GM19463 (cell line): Measurements from ENCODE around the gene COL8A2.

Experiments
- ATAC-seq: cut with Tn5 transposase; IDR thresholded peaks from one replicate; pipeline ENCODE4 v1.9.1; 2021; ENCODE audit warnings: mild to moderate bottlenecking, moderate library complexity; ENCODE audit not compliant: unreplicated experiment

The COL8A2 gene

DNA sequence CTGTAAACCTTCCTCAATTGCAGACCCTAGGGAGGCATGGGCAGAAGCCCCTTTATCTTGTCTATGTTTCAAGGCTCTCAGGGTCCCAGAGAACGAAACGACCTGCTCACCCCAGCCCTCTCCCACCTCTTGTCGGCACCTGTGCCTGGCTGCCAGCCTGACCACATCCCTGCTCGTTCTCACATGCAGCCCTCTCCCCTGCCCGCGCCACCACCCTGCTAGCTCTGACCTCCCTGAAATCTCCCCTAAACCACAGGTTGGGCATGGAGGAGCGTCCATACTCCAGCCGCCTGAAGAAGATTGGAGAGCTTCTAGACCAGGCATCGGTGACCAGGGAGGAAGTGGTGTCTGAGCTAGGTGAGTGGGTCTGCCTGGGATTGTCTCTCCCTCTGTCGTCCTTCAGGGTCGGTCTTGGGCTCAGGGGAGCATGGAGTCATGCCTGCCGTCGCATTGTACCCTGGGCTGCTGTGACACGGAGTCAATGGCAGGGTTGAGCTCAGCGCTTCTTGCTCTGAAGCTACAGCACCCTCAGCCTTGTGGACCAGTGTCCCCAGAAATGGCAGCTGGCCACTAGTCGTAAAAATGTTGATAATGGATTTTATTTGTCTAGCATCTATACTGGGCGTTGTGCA lies 32.7 kb downstream of the COL8A2 start:
- no peak for ATAC-seq

DNA sequence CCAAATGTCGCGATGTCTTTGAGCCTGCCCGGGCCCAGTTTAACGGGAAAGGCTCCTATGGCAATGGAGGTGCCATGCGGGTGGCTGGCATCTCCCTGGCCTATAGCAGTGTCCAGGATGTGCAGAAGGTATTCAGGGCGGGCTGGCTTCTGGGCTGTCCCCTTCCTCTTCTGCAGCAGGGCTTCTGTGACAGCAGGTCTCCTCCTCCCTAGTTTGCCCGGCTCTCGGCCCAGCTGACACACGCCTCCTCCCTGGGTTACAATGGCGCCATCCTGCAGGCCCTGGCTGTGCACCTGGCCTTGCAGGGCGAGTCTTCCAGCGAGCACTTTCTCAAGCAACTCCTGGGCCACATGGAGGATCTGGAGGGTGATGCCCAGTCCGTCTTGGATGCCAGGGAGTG lies 33.3 kb downstream of the COL8A2 start:
- no peak for ATAC-seq

DNA sequence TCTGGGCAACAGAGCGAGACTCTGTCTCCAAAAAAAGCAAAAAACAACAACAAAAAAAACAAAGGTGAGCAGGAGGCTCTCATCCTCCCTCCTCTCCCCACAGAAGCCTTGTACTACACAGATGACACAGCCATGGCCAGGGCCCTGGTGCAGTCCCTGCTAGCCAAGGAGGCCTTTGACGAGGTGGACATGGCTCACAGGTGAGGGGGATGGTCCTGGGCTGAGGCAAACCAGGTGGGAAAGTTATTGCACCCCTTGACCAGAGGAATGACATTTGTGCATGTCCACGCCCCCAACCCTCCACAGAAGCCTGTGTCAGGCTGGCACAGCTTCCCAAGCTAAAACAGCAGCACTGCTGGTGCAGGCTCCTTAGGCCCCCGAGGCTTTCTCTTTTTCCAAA lies 33.9 kb downstream of the COL8A2 start:
- no peak for ATAC-seq

DNA sequence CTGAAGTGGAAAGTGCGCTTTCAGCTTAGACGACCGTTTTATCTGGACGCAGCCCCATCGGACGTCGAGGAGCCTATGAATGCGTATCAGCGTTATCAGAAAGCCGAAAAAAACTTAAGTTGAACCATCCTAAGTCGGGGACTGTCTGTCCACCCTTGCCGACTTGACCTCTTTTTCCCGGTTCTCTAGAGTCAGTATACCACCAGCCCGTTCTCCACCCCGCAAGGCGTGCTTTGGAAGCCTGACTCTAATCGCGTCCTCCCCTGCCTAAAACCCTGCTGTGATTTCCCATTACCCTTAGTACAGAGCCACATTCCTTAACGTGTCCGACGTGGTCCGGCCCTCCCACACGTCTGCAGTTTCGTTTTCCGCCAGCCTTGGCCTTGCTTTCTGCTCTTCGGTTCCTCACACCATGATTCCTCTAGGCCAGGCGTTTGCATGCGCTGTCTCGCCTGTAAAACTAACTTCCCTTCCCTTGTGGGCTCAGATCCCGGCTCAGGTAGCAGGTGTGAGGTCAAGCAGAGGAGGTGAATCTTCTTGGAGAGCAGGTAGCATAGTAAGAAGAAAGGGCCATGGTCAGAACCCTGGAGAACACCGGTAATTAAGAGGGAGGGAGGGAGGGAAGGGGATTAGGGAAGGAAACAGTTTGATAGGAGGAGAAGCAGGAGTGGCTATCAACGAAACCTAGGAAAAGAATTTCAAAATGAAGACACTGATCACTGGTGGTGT lies 35.5 kb downstream of the COL8A2 start:
- ATAC-seq, result no peak

DNA sequence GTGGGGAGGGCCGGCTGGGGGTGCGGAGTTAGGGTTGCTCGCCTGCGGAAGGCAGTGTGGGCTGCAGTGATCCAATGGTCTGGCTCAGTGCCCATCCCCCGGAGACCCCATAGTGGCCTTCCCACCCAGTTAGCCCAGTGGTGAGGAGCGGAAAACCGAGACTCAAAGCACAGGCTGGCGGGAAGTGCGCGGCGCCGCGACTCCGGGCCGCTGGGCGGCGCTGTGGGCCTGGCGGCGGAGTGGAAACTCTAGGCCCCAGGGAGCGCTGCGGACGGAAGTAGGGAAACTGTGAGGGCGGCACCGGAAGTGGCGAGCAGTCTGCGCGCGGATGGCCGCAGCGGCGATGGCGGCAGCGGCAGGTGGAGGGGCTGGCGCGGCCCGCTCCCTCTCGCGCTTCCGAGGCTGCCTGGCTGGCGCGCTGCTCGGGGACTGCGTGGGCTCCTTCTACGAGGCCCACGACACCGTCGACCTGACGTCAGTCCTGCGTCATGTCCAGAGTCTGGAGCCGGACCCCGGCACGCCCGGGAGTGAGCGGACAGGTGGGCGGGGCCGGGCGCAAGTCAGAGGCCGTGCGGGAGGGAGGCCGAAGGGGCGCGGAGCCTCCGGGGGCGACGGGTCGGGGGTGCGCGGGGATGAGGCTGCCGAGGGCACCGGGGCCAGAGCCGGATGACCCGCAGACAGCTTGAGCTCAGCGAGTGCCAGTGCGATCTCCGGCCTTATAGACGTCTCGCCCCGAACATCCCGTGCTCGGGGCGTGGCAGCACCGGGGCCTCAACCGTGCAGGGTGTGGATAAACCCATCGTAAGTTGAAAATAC lies 36.2 kb downstream of the COL8A2 start, which contains the start of gene ADPRS:
Gene ADPRS, plus strand, starts transcription at position 316 of the 816 bp plus-strand sequence. Its CDS starts 13 bp downstream, at position 329.
- ATAC-seq, result peak; percentile 74

DNA sequence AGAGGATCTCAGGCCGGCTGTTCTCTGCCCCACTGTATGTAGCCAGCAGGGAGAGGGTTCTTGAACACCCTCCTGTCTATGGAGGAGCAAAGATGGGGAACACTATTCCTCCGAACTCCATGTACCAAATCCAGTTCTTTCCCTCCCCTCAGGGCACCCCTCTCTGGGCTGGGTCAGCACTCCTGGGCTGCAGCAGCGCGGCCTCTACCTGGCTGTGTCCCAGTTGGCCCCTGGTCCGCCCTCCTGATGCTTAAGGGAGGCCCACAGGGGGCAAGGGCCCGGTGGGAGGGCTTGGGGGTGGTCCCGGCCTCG lies 36.8 kb downstream of the COL8A2 start:
- ATAC-seq, result peak; percentile 21

DNA sequence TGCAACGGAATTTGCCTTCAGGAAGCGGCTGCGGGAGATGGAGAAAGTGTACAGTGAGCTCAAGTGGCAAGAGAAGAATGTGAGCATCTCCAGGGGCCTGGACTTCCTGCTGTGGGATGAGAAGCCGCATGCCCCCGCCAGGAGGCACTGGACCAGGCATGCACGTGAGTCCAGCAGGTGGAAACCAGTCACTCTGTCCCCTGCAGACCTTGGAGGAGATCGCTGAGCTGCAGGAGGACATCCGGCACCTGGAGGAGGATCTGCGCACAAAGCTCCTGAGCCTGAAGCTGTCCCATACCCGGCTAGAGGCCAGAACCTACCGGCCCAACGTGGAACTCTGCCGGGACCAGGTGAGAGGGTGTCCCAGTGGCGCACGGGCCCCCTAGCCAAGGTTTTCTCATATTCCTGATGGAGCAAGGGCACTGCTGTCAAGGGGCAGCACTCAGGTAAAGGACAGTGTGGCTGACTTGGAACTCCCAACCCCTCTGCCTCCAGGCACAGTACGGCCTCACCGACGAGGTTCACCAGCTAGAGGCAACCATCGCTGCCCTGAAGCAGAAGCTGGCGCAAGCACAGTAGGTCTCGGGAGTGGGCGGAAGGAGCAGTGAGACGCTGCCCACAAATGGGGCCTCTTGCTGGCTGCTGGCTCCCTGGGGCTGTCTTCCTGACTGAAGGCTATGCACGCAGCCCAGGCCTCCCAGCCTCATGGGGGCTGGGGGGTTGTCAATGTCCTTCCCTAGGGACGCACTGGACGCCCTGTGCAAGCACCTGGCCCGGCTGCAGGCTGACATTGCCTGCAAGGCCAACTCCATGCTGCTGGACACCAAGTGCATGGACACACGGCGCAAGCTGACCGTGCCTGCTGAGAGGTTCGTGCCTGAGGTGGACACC lies 37.5 kb downstream of the COL8A2 start:
- no peak for ATAC-seq

DNA sequence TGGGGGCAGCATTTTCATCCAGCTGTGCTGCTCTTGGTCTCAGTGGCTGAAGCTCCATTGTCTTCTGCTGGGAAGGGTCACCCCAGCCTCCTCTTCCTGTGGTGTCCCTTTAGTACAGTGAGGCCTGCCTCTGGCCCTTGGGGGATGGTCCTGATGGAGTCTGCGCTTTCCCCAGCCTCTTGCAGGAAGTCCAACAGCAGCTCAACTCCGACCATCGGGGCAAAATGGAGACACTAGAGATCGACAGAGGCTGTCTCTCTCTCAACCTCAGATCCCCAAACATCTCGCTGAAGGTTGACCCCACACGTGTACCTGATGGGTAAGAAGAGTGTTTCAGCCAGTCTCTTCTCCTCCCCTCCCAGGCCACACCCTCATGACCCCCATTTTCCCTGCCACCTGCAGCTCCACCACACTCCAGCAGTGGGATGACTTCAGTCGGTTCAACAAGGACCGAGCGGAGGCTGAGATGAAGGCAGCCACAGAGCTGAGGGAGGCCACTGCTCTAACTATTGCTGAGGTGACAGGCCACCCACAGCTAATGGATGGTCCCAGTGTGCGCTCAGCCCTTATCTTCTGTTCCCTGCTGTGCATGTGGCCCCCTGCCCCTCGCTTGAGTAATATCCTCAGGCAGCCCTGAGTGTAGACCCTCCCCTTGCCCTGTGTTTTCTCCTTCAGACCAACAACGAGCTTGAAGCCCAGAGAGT lies 38.3 kb downstream of the COL8A2 start:
- no peak for ATAC-seq

DNA sequence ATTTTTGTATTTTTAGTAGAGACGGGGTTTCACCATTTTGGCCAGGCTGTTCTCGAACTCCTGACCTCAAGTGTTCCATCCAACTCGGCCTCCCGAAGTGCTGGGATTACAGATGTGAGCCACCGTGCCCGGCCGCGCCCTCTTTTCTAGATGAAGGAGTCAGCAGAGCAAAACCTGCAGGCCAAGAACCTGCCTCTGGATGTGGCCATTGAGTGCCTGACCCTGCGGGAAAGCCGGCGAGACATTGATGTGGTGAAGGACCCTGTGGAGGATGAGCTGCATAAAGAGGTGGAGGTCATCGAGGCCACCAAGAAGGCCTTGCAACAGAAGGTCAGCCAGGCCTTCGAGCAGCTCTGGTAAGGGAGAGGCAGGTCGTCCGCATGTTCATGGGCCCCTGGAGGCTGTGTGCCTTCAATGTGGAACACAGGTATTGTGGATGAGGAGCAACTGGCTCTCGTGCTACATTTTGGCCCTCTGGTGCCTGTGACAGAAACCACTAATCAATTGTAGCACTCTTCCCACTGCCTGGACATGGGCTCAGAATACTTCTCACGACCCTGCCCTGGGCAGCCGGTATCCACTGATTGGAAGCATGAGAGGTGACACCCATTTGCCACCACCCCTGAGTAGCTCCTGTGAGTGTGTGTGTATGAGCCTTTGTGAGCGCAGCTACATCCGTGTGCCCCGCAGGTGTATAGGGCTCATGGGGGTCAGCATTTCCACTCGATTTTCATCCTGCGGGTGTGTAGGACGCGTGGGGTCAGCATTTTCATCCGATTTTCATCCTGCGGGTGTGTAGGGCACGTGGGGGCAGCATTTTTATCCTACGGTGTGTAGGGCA lies 39.1 kb downstream of the COL8A2 start:
- ATAC-seq, result no peak

DNA sequence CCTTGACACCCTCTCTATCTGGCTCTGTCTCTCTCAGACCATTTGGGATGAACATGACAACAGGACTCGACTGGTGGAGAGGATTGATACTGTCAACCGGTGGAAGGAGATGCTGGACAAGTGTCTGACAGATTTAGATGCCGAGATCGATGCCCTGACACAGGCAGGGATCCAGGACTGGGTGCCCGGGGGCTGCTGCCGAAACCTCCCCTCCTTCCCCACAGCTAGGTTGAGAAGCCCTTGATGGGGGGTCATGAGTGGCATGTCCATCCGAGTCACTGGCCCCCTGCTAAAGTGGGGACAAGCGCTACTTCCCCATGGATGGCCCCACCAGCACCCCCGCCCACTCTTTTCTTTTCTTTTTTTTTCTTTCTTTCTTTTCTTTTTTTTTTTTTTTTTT lies 39.9 kb downstream of the COL8A2 start:
- ATAC-seq, result no peak

DNA sequence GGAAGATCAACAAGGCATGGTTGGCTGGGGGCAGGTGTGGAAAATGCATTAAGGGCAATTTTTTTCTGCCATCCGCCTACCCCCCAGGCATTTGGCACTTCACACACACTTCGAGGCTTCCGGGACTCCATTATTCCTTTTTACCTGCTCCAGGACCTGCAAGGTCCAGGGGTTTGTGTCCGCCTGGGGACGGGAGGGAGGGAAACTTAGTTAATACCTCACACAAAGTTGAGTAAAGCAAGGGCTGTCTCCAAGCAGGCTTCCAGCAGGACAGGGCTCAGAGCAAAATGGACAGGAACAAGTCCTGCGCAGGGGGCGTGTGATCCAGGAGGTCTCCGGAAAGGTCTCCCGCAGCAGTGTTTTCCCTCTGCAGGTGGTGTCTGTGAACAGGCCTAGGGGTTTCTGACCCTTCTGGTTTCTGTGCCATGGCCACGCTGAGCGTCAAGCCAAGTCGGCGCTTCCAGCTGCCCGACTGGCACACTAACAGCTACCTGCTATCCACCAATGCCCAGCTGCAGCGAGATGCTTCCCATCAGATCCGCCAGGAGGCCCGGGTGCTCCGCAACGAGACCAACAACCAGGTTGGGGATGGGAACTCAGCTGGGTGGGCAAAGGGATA lies 40.4 kb downstream of the COL8A2 start:
- no peak for ATAC-seq

DNA sequence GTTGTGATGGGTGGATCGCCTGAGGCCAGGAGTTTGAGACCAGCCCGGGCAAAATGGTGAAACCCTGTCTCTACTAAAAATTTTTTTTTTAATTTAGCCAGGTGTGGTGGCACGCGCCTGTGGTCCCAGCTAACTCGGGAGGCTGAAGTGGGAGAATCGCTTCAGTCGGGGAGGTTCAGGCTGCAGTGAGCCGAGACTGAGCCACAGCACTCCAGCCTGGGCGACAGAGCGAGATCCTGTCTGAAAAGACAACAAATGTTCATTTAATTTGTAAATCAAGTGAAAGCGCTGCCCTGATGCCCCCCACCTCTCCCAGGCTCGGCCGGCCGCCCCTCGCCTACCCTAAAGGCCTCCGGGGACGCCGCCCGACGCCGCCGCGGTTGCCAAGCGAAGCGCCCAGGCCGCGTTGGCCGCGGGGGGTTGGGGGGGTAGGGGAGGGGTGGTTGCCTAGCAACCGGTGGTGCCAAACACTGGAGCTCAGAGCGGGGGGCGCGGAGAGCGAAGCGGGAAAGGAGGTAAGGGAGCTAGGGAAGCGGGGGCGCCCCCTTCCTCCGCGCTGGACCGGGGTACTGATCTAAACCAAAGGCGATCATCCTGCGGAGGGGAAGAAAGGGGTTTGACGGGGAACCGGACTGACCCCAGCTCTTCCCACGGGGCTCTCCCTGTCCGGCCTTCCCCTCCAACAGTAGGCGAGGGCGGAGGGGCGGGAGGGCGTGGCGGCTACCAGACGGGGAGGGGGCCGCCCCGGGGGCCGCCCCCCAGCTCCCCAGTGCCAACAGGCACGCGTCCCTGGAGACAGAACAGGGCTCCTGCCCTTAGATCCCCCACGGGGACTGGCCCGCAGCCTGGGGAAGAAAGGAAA lies 41.2 kb downstream of the COL8A2 start, which contains the start of gene TEKT2:
Gene TEKT2, plus strand, starts transcription at position 460 of the 862 bp plus-strand sequence. CDS start 828 bp downstream, outside the sequence.
- no peak for ATAC-seq

DNA sequence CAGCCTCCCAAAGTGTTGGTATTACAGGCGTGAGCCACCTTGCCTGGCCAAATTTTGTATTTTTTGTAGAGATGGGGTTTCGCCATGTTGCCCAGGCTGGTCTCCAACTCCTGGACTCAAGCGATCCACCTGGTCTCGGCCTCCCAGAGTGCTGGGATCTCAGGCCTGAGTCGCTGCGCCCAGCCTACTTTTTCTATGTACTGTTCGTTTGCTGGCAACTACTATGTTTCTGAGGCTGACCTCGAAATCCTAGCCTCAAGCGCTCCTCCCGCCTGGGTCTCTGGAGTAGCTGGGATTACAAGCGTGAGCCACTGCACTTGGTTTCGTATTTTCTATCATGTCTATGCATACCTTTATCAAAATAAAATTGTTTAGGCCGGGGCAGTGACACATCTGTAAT lies 41.8 kb downstream of the COL8A2 start:
- ATAC-seq, result no peak

DNA sequence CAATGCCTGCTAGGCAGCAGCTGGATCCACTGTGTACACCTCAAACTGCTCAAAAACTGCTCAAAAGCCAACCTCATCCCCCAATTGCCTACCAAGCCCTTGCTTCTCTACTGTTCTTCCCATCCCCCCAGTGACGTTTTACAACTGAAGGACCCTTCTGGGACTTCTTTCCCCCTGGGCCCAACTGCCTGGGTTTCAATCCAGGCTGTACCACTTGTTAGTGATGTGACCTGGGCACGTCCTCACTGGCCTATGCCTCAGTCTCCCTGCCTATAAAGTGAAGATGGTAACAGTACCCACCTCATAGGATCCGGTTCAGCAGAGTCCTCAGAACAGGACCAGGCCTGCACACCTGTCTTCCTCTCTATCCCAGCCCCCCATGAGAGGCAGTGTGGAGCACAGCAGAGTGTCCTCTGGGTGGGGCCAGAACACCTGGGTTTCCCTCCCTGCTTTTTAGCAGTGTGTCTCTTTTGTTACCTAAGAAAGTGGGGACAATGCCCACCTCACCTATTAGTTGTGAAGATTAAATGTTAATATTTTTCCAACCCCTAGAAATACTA lies 43.0 kb downstream of the COL8A2 start:
- no peak for ATAC-seq

DNA sequence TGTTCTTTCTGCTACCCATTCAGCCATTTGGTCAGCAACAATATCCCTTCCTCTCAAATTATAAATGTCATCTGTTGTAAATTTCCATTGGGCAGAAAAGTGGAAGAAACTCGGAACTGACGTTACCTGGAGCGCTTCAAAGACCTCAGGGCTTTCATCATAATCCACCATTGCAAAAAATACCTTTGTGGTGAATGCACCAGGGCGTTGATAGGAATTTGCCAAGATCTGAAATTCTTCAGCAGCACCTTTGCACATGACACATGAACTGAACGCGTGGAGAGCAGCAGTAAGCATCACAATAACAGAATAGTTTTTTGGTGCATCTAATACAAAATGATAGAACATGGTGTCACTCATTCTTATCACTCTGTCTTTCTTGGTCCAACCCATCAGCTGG lies 44.2 kb downstream of the COL8A2 start:
- no peak for ATAC-seq

DNA sequence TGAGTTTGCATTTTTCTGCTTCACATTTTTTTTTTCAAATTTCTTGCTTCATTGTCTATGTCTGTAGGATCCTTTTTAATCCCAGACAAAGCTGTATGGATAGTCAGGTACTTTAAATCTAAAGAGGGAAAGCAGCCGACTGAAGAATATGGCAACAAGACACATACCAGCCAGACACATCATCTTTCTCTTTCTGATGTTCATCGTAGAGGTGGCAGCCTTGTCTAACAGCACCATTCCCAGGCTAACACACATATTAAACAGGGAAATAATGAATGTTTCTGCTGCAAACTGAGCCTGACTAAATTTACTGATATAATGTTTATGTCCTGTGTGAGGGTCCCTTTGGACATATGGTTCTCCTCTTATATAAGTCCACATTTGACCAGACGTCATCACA lies 44.8 kb downstream of the COL8A2 start:
- no peak for ATAC-seq

DNA sequence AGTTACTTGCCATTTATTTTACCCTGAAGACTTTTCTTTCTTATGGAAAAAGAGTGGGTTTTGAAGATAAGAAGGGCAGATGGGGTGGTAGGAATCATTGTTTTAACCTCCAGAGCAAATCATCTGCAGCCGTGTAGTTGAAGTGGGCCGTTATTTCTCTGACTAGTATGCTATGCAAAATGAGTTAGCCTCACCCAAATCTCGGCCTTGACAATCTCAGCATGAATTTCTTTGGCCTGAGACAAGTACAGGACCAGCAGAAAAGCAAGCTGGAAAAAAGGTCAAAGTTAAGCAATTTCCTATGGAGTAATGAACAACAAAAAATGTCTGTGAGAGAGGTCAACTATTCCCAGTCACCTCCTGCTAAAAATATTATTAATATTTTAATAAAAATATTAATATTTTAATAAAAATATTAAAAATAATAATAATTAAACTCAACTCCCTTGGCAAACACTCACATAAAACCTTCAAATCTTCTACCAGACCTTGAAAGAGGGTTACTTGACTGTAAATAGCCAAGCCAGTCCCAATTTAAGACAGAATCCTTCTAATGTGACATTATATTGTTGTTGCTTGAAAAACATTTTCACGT lies 47.9 kb downstream of the COL8A2 start:
- no peak for ATAC-seq
